Measurements from ENCODE around the gene TFAP2B.

The TFAP2B gene

GRCh38 chr6:50818673-50819072 lies at the start of gene TFAP2B:
Gene TFAP2B (plus strand): TSS chr6:50818871. CDS start chr6:50818892, 21 bp downstream.
- DNase-seq, result no peak

- no peak for DNase-seq
Measured at GRCh38 chr6:50778696-50779095, 40.0 kb upstream of the TFAP2B start.

GRCh38 chr6:50780382-50780781 lies 38.3 kb upstream of the TFAP2B start:
- DNase-seq, result no peak

GRCh38 chr6:50785921-50786320 lies 32.8 kb upstream of the TFAP2B start:
- DNase-seq, result no peak

GRCh38 chr6:50791900-50792508 lies 26.7 kb upstream of the TFAP2B start:
- DNase-seq, result no peak

- DNase-seq, result no peak
Measured at GRCh38 chr6:50792771-50793170, 25.9 kb upstream of the TFAP2B start.

- no peak for DNase-seq
Measured at GRCh38 chr6:50795574-50795973, 23.1 kb upstream of the TFAP2B start.

- no peak for DNase-seq
Measured at GRCh38 chr6:50804283-50804682, 14.4 kb upstream of the TFAP2B start.

- no peak for DNase-seq
Measured at GRCh38 chr6:50807035-50807434, 11.6 kb upstream of the TFAP2B start.

- DNase-seq, result no peak
Measured at GRCh38 chr6:50815436-50816114, 3.1 kb upstream of the TFAP2B start.

- peak; percentile 58 to 67 for DNase-seq
Measured at GRCh38 chr6:50816115-50816675, 2.5 kb upstream of the TFAP2B start.

GRCh38 chr6:50816947-50817645 lies 1.6 kb upstream of the TFAP2B start:
- DNase-seq, result no peak

- DNase-seq, result no peak
Measured at GRCh38 chr6:50817646-50817950, 1.1 kb upstream of the TFAP2B start.

GRCh38 chr6:50818020-50818419 lies 651 bp upstream of the TFAP2B start:
- no peak for DNase-seq

GRCh38 chr6:50819466-50819903 lies 814 bp downstream of the TFAP2B start:
- DNase-seq, result no peak

GRCh38 chr6:50819904-50820868 lies 1.5 kb downstream of the TFAP2B start:
- DNase-seq, result no peak

- DNase-seq, result no peak
Measured at GRCh38 chr6:50820869-50821264, 2.2 kb downstream of the TFAP2B start.

- no peak for DNase-seq
Measured at GRCh38 chr6:50821441-50822077, 2.9 kb downstream of the TFAP2B start.

GRCh38 chr6:50822078-50822476 lies 3.4 kb downstream of the TFAP2B start:
- no peak for DNase-seq

GRCh38 chr6:50823094-50823920 lies 4.6 kb downstream of the TFAP2B start:
- no peak for DNase-seq

- no peak for DNase-seq
Measured at GRCh38 chr6:50824552-50824951, 5.9 kb downstream of the TFAP2B start.
